Activated CD4-positive, alpha-beta memory T cell treated with anti-CD3 and anti-CD28 coated beads for 36 hours (primary cell): Measurements from ENCODE around the gene PRKAR2A. TPM values are rescaled to one million over a fixed set of nuclear protein-coding genes. Genes with fewer than 3 reads are reported as not detected.
"Not testable (repeated sequence)": the region's sequence is repeated elsewhere in the genome, so short reads cannot be mapped to it uniquely, and the experiment has no call there.

Experiments used
- CTCF ChIA-PET: fragments of 350-600 bp; sonication (Branson Sonifier 250); formaldehyde crosslinking; loops from one replicate; lab custom pipeline; 2021; ENCODE audit warnings: antibody characterized with exemption, inconsistent platforms; lab: Charles Lee
- POLR2A ChIA-PET: fragments of 350-600 bp; sonication (Branson Sonifier 250); formaldehyde crosslinking; loops from one replicate; lab custom pipeline; 2021; ENCODE audit warnings: antibody characterized with exemption; lab: Charles Lee
- DNase-seq: peaks from one replicate; pipeline ENCODE4 v3.0.0-alpha.2; 2020
- H3K27ac Mint-ChIP-seq: one replicate; pipeline ENCODE4 v1.8.0; 2021; ENCODE audit warnings: mixed read lengths
- H3K27me3 Mint-ChIP-seq: one replicate; pipeline ENCODE4 v1.8.0; 2021; ENCODE audit warnings: mixed read lengths
- H3K36me3 Mint-ChIP-seq: one replicate; pipeline ENCODE4 v1.8.0; 2021; ENCODE audit warnings: mixed read lengths
- H3K4me1 Mint-ChIP-seq: one replicate; pipeline ENCODE4 v1.8.0; 2021; ENCODE audit warnings: low read depth, mixed read lengths
- H3K4me3 Mint-ChIP-seq: one replicate; pipeline ENCODE4 v1.8.0; 2021; ENCODE audit warnings: mild to moderate bottlenecking, mixed read lengths
- H3K9me3 Mint-ChIP-seq: one replicate; pipeline ENCODE4 v1.8.0; 2021; ENCODE audit warnings: mixed read lengths
- intact Hi-C: fragments of 100-400 bp; cut with micrococcal nuclease; formaldehyde crosslinking; loops from one replicate; pipeline ENCODE4 v1.15.1; 2023
- total RNA-seq, 2 experiments: library from RNA; stranded (reverse); gene quantifications; one replicate each; pipeline ENCODE4 v1.2.3, GENCODE V29; 2021

PRKAR2A gene
- total RNA-seq, 2 experiments from 2014 or later, result 30.4 to 32.7 TPM

DNA sequence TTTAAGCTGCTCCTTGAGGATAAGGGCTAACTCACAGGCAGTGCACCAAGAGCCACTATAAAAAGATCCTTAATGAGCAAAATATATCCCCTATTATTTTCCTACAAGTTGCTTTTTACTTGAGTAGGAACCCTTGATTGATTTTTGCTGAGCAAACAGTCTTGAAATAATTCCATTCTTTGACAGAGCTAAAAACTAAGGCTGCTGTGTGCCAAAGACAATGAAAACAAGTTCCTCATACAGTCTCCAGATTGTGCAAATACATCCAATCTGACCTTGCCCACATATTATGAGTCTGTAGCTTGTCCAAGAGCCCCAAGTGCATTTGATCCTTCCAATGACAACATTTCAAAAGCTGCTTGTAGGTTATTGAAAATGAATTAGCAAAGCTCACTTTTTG, 15.0 kb downstream of the PRKAR2A start:
- H3K4me1 Mint-ChIP-seq, result peaks cover 10% of the 10 kb centered on the region
- POLR2A ChIA-PET, result no interaction called here
- no peaks in the 10 kb centered on the region for H3K9me3 Mint-ChIP-seq
- no peaks in the 10 kb centered on the region for H3K27me3 Mint-ChIP-seq
- H3K4me3 Mint-ChIP-seq, result no peak overlapping the region
- intact Hi-C loops, result no loop called here
- peaks cover 8% of the 10 kb centered on the region for H3K36me3 Mint-ChIP-seq
- no peak overlapping the region for H3K27ac Mint-ChIP-seq
- DNase-seq, result no peak
- CTCF ChIA-PET, result interaction anchor here (0.6 to 1.2 kb wide), 2 partner anchors 93 to 96 kb away, joined by 3 to 4 read pairs; no protein-coding TSS in a partner anchor

- CTCF ChIA-PET, result no interaction called here
- H3K27me3 Mint-ChIP-seq, result no peaks in the 10 kb centered on the region
- H3K36me3 Mint-ChIP-seq, result peaks cover 3% of the 10 kb centered on the region
- intact Hi-C loops, result no loop called here
- H3K27ac Mint-ChIP-seq, result no peak overlapping the region
- H3K4me3 Mint-ChIP-seq, result no peak overlapping the region
- no peaks in the 10 kb centered on the region for H3K9me3 Mint-ChIP-seq
- POLR2A ChIA-PET, result no interaction called here
- H3K4me1 Mint-ChIP-seq, result peaks cover 6% of the 10 kb centered on the region
- DNase-seq, result no peak
Observed at GRCh38 chr3:48830715-48831114, 17.0 kb downstream of the PRKAR2A start.

DNA sequence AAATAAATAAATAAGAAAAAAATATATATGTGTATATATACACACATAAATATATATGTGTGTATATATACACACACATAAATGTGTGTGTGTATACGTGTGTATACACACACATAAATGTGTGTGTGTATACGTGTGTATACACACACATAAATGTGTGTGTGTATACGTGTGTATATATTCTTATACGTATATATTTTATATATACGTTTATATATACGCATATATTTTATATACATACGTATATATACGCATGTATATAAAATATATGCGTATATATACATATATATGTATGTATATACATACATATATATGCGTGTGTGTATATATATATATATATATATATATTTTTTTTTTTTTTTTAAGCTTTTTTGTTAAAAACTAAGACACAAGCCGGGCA, 18.1 kb downstream of the PRKAR2A start:
- H3K27me3 Mint-ChIP-seq, DNase-seq, H3K9me3 Mint-ChIP-seq, H3K27ac Mint-ChIP-seq, H3K36me3 Mint-ChIP-seq, H3K4me1 Mint-ChIP-seq, CTCF ChIA-PET, intact Hi-C loops, POLR2A ChIA-PET, H3K4me3 Mint-ChIP-seq: not testable (repeated sequence)

DNA sequence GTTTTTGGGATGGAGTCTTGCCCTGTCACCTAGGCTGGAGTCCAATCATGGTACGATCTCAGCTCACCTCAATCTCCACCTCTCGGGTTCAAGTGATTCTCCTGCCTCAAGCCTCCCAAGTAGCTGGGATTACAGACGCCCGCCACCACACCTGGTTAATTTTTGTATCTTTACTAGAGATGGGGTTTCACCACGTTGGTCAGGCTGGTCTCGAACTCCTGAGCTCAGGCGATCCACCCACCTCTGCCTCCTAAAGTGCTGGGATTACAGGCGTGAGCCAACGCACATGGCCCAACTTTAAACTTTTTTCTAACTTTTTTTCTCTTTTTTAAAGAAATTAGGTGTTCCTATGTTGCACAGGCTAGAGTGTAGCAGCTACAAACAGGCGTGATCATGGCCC, 19.8 kb downstream of the PRKAR2A start:
- POLR2A ChIA-PET, H3K27ac Mint-ChIP-seq, H3K9me3 Mint-ChIP-seq, H3K4me3 Mint-ChIP-seq, H3K27me3 Mint-ChIP-seq, H3K36me3 Mint-ChIP-seq, H3K4me1 Mint-ChIP-seq, intact Hi-C loops, DNase-seq: not testable (repeated sequence)
- CTCF ChIA-PET, result interaction anchor here (0.7 kb wide), 1 partner anchor 188 kb away, joined by 3 read pairs; no protein-coding TSS in a partner anchor

GRCh38 chr3:48826451-48826850, 21.2 kb downstream of the PRKAR2A start:
- Mint-ChIP-seq H3K4me3 (no peak overlapping the region), H3K27ac (no peak overlapping the region), H3K36me3 (peaks cover 4% of the 10 kb centered on the region), H3K9me3 (no peaks in the 10 kb centered on the region), H3K4me1 (peaks cover 5% of the 10 kb centered on the region), H3K27me3 (no peaks in the 10 kb centered on the region)
- ChIA-PET POLR2A (no interaction called here), CTCF (no interaction called here)
- intact Hi-C loops, result no loop called here
- DNase-seq, result no peak

GRCh38 chr3:48820612-48821324, 26.9 kb downstream of the PRKAR2A start:
- Mint-ChIP-seq H3K36me3 (peaks cover 4% of the 10 kb centered on the region), H3K4me3 (no peak overlapping the region), H3K4me1 (peaks cover 15% of the 10 kb centered on the region), H3K27me3 (no peaks in the 10 kb centered on the region), H3K9me3 (no peaks in the 10 kb centered on the region), H3K27ac (no peak overlapping the region)
- no peak for DNase-seq
- ChIA-PET CTCF (interaction anchor here (1.3 kb wide), 1 partner anchor 167 kb away, joined by 3 read pairs; no protein-coding TSS in a partner anchor), POLR2A (no interaction called here)
- intact Hi-C loops, result no loop called here

DNA sequence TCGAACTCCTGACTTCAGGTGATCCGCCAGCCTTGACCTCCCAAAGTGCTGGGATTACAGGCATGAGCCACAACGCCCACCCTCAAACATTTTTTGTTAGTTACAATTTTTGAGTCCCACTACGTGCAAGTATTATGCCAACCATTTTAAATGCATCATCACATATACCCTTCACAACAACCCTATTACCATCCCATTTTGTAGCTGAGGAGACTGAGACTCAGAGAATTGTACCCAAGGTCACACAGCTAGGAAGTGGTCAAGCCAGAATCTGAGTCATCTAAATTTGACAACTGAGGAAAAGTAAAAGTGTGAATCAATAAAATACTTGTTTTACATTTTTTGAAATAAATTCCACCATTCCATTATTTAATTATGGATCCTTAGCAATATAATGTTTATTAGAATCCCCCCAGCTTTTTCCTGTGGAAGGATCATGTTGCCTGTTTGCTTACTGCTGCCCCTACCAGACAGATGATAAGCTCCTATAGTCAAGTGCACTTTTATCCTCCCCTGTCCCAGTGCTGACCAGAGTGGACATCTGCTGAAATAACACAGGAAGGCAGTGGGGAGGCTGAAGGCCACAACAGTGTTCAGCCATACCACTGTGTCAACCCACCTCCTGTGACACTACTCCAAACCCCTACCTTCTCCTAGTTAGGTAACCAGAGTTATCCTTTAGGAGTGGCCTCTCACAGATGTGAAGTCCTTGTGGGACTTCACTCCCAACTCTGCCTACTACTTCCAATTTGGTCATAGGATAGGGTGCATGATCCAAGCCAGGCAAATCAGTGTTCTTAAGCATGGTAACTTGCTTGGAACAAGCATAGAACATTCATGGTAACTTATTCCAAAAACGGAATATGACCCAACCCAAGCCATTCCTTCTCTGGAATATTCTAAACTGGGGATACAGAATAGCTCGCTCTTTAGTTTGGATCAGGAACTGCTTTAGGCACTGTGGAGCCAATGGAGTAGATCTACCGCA, 28.1 kb downstream of the PRKAR2A start:
- H3K27ac Mint-ChIP-seq, result no peak overlapping the region
- peaks cover 15% of the 10 kb centered on the region for H3K4me1 Mint-ChIP-seq
- no peaks in the 10 kb centered on the region for H3K27me3 Mint-ChIP-seq
- ChIA-PET CTCF (interaction anchor here (1.3 kb wide), 1 partner anchor 168 kb away, joined by 3 read pairs; no protein-coding TSS in a partner anchor), POLR2A (no interaction called here)
- H3K9me3 Mint-ChIP-seq, result no peaks in the 10 kb centered on the region
- H3K36me3 Mint-ChIP-seq, result peaks cover 4% of the 10 kb centered on the region
- no peak for DNase-seq
- H3K4me3 Mint-ChIP-seq, result no peak overlapping the region
- intact Hi-C loops, result no loop called here

DNA sequence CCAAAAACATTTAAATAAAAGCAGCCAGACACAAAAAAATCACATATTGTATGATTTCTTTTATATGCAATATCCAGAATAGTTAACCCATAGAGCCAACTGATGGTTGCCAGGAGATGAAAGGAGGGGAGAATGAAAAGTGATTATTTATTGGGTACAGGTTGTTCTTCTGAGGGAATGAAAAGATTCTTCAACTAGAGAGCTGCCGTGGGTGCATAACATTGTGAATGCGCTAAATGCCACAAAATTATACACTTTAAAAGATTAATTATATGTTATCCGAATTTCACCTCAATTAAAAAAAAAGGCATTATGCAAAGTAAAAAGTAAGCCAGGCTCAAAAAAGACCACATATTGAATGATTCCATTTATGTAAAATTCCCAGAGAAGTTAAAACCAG, 36.1 kb downstream of the PRKAR2A start:
- Mint-ChIP-seq H3K9me3 (peaks cover 7% of the 10 kb centered on the region), H3K27ac (peak overlapping the region; percentile 76), H3K36me3 (peaks cover 4% of the 10 kb centered on the region), H3K4me1 (peaks cover 29% of the 10 kb centered on the region), H3K27me3 (no peaks in the 10 kb centered on the region), H3K4me3 (no peak overlapping the region)
- intact Hi-C loops, result no loop called here
- POLR2A ChIA-PET, result interaction anchor here (1.0 kb wide), 1 partner anchor 35 kb away, joined by 3 read pairs; no protein-coding TSS in a partner anchor
- CTCF ChIA-PET, result interaction anchor here (1.1 kb wide), 1 partner anchor 126 kb away, joined by 4 read pairs; the partner anchor contains the start of gene NCKIPSD
- no peak for DNase-seq

GRCh38 chr3:48804930-48805329, 42.7 kb downstream of the PRKAR2A start:
- intact Hi-C loops, result no loop called here
- Mint-ChIP-seq H3K4me1 (peaks cover 7% of the 10 kb centered on the region), H3K4me3 (no peak overlapping the region), H3K36me3 (no peaks in the 10 kb centered on the region), H3K27me3 (no peaks in the 10 kb centered on the region), H3K9me3 (no peaks in the 10 kb centered on the region), H3K27ac (no peak overlapping the region)
- DNase-seq, result no peak
- POLR2A ChIA-PET, result interaction anchor here (0.6 kb wide), 1 partner anchor 43 kb away, joined by 3 read pairs; the partner anchor contains the start of gene PRKAR2A
- CTCF ChIA-PET, result no interaction called here

GRCh38 chr3:48800831-48801230, 46.8 kb downstream of the PRKAR2A start:
- DNase-seq, H3K27me3 Mint-ChIP-seq, H3K27ac Mint-ChIP-seq, H3K36me3 Mint-ChIP-seq, POLR2A ChIA-PET, H3K4me1 Mint-ChIP-seq, H3K9me3 Mint-ChIP-seq, intact Hi-C loops, H3K4me3 Mint-ChIP-seq: not testable (repeated sequence)
- CTCF ChIA-PET, result interaction anchor here (1.1 kb wide), 1 partner anchor 206 kb away, joined by 4 read pairs; the partner anchor contains the start of gene WDR6

GRCh38 chr3:48798998-48799397, 48.7 kb downstream of the PRKAR2A start:
- no peak overlapping the region for H3K4me3 Mint-ChIP-seq
- H3K4me1 Mint-ChIP-seq, result no peaks in the 10 kb centered on the region
- no peaks in the 10 kb centered on the region for H3K9me3 Mint-ChIP-seq
- POLR2A ChIA-PET, result no interaction called here
- DNase-seq, result no peak
- H3K27me3 Mint-ChIP-seq, result no peaks in the 10 kb centered on the region
- no peaks in the 10 kb centered on the region for H3K36me3 Mint-ChIP-seq
- intact Hi-C loops, result no loop called here
- CTCF ChIA-PET, result no interaction called here
- no peak overlapping the region for H3K27ac Mint-ChIP-seq

DNA sequence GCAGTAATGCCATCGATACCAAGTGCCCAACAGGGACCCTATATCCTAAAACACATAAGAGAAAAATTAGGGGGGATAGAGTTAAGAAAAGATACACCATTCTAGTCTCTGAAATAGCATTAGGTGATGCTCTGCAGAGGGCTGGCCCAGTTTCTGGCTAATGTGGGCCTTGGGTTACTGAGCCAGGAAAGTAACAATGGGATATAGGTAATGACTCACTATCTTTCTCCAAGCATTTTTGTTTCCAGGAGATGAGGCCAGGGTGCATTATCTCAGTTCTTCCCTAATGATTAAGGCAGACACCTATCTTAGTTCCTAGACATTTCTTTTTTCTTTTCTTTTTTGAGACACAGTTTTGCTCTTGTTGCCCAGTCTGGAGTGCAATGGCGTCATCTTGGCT, 50.0 kb downstream of the PRKAR2A start:
- intact Hi-C loops, result no loop called here
- Mint-ChIP-seq H3K27me3 (no peaks in the 10 kb centered on the region), H3K4me3 (no peak overlapping the region), H3K36me3 (peaks cover 2% of the 10 kb centered on the region), H3K27ac (no peak overlapping the region), H3K4me1 (no peaks in the 10 kb centered on the region), H3K9me3 (no peaks in the 10 kb centered on the region)
- no peak for DNase-seq
- ChIA-PET POLR2A (no interaction called here), CTCF (no interaction called here)
